ENCODE results near the gene CDRT15. TPM values are rescaled to one million over a fixed set of nuclear protein-coding genes. Genes with fewer than 3 reads are reported as not detected.

The CDRT15 gene
- not detected in 2 replicates for total RNA-seq

DNA sequence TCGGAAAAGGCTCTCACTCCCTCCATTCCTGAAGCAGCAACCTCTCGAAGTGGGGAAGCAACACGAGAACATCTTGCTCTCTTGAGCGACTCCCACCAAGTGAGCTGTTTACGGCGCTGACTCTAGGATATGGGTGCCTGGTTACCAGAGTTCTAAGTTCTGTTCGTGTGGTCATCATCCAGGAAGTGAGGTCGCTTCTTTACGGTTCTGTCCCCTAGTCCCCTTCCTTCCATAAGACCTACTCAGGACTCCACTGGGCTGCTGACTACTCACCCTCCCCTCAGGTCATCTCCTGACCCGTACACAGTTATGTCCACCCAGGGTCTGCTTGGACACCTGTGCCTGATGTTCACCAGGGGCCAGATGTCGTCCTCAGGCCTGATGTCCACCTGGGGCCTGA is at the start of gene CDRT15:
TSS of gene CDRT15 (minus strand) at position 101 of the 400 bp plus-strand sequence. CDS start at position 72, 29 bp downstream.

Other genes starting within 250 kb of the CDRT15 start
- gene COX10, start 167.4 kb downstream of the CDRT15 start, total RNA-seq: 18.2 and 20.9 TPM in 2 replicates
- gene HS3ST3B1, start 64.2 kb upstream of the CDRT15 start, total RNA-seq: under 0.01 and 0.10 TPM in 2 replicates